HG02588 (cell line): Measurements from ENCODE around the gene DLX1.

Experiments
- ATAC-seq: cut with Tn5 transposase; IDR thresholded peaks from one replicate; pipeline ENCODE4 v1.9.1; 2021; ENCODE audit warnings: mild to moderate bottlenecking, moderate library complexity; ENCODE audit not compliant: unreplicated experiment

DLX1 gene

GRCh38 chr2:172086241-172087206 is 1.2 kb downstream of the DLX1 start:
- ATAC-seq, result no peak

GRCh38 chr2:172087207-172087779 is 2.0 kb downstream of the DLX1 start:
- no peak for ATAC-seq

GRCh38 chr2:172087780-172088244 is 2.5 kb downstream of the DLX1 start:
- no peak for ATAC-seq

- ATAC-seq, result no peak
Measured at GRCh38 chr2:172088245-172089004, 3.1 kb downstream of the DLX1 start.

- no peak for ATAC-seq
Measured at GRCh38 chr2:172089005-172089504, 3.7 kb downstream of the DLX1 start.

GRCh38 chr2:172089633-172090032 is 4.3 kb downstream of the DLX1 start:
- ATAC-seq, result no peak

GRCh38 chr2:172090044-172090961 is 5.0 kb downstream of the DLX1 start:
- ATAC-seq, result no peak

GRCh38 chr2:172091000-172091641 is 5.8 kb downstream of the DLX1 start:
- no peak for ATAC-seq

GRCh38 chr2:172091761-172092566 is 6.7 kb downstream of the DLX1 start:
- no peak for ATAC-seq

GRCh38 chr2:172092716-172093415 is 7.6 kb downstream of the DLX1 start:
- no peak for ATAC-seq

- ATAC-seq, result no peak
Measured at GRCh38 chr2:172093416-172094293, 8.3 kb downstream of the DLX1 start.

- no peak for ATAC-seq
Measured at GRCh38 chr2:172094294-172095145, 9.2 kb downstream of the DLX1 start.

GRCh38 chr2:172095146-172095904 is 10.0 kb downstream of the DLX1 start:
- no peak for ATAC-seq

GRCh38 chr2:172095905-172096625 is 10.8 kb downstream of the DLX1 start:
- ATAC-seq, result no peak
